ENCODE measurements around the gene CELF2.

CELF2 gene

DNA sequence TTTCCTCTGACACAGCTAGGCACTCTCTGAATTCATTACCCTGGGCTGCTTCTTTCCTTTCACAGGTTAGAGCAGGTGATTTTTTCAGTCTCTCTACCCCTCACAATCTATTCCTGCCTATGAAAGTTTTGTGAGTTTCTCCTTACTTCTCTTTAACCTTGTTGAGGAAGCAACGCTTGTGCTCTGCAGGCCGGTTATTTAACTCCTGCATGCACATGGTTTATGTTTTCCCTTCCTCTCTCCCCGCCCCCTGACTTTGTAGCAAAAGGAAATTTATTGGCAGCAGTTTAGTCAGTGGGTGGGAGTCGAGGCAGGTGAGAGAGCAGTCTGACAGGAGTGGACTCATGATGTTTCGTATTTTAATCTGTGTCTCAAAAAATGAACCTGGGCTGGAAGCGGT lies 91.9 kb downstream of the CELF2 start:
- no peak overlapping the region for H3K27ac ChIP-seq (ENCODE audit: low read length)

DNA sequence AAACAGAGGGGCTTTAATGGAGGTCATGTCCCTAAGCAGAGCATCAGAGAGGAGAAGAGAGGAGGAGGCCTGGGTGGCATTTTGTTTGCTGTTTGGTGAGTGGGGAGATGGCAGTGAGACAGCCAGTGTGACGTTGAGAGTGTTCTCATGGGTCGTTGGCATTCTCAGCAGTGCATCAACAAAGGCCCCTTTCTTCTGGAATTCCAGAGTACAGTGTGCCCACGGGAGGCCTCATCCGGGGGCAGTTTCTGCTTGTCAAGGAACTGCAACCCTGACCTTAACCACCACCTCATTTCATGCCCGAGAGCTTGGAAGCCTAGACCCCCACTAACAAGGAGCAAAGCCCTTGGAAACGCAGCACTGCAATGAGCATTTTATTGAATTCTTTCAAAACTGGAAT lies 92.9 kb downstream of the CELF2 start:
- Histone ChIP-seq H3K9ac (ENCODE audit: low read length) (no peak overlapping the region), H3K36me3 (ENCODE audit: control insufficient read depth, low read depth, low read length) (no peaks in the 10 kb centered on the region), H3K4me1 (ENCODE audit: control insufficient read depth, low read depth, low read length) (no peaks in the 10 kb centered on the region), H3K4me3 (ENCODE audit: low read length) (no peak overlapping the region), H3K27ac (ENCODE audit: low read length) (no peak overlapping the region), H3K9me3 (ENCODE audit: control insufficient read depth, low read depth, low read length) (no peaks in the 10 kb centered on the region), H3K27me3 (ENCODE audit: control insufficient read depth, insufficient read depth, low read length) (no peaks in the 10 kb centered on the region)

More for the DNA sequence above, 91.9 kb downstream of the CELF2 start:
- no peak overlapping the region for H3K4me3 ChIP-seq (ENCODE audit: low read length)
- H3K9ac ChIP-seq (ENCODE audit: low read length) = no peak overlapping the region
- no peaks in the 10 kb centered on the region for H3K4me1 ChIP-seq (ENCODE audit: control insufficient read depth, low read depth, low read length)
- no peaks in the 10 kb centered on the region for H3K9me3 ChIP-seq (ENCODE audit: control insufficient read depth, low read depth, low read length)
- no peaks in the 10 kb centered on the region for H3K27me3 ChIP-seq (ENCODE audit: control insufficient read depth, insufficient read depth, low read length)
- no peaks in the 10 kb centered on the region for H3K36me3 ChIP-seq (ENCODE audit: control insufficient read depth, low read depth, low read length)

DNA sequence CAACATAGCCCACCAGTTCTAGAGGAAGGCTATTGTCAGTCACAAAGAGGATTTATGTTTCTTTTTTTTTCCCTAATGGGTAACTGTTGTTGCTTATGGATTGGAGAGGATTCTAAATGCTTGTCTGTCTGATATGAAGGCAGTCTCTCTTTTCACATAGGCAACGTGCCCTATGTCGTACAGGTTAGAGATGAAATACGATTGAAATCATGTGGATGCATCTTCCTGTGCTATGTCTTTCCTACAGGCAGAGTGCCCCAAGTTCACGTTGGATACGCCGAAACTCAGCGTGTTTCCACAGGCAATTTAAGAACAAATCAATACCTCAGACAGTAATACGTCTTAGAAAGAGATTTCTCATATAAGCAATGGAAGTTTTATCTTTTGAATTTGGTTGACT lies 93.8 kb downstream of the CELF2 start:
- H3K9me3 ChIP-seq (ENCODE audit: control insufficient read depth, low read depth, low read length) = no peaks in the 10 kb centered on the region
- H3K27ac ChIP-seq (ENCODE audit: low read length) = no peak overlapping the region
- no peaks in the 10 kb centered on the region for H3K27me3 ChIP-seq (ENCODE audit: control insufficient read depth, insufficient read depth, low read length)
- no peaks in the 10 kb centered on the region for H3K36me3 ChIP-seq (ENCODE audit: control insufficient read depth, low read depth, low read length)
- no peak overlapping the region for H3K9ac ChIP-seq (ENCODE audit: low read length)
- no peak overlapping the region for H3K4me3 ChIP-seq (ENCODE audit: low read length)
- no peaks in the 10 kb centered on the region for H3K4me1 ChIP-seq (ENCODE audit: control insufficient read depth, low read depth, low read length)

DNA sequence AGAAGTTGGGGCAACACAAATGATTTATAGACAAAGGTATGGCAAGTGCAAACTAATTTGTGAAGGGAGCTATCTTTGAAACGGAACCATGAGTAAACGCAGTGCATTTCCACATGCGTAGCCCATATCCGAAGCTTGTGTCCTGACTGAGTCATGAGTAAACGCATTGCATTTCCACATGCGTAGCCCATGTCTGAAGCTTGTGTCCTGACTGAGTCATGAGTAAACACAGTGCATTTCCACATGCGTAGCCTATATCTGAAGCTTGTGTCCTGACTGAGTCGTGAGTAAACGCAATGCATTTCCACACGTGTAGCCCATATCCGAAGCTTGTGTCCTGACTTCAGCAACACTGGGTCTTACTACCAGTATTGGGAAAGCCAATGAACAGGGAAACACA lies 95.0 kb downstream of the CELF2 start:
- H3K9me3 ChIP-seq (ENCODE audit: control insufficient read depth, low read depth, low read length) = no peaks in the 10 kb centered on the region
- H3K27ac ChIP-seq (ENCODE audit: low read length) = no peak overlapping the region
- H3K4me1 ChIP-seq (ENCODE audit: control insufficient read depth, low read depth, low read length) = no peaks in the 10 kb centered on the region
- no peak overlapping the region for H3K9ac ChIP-seq (ENCODE audit: low read length)
- H3K36me3 ChIP-seq (ENCODE audit: control insufficient read depth, low read depth, low read length) = no peaks in the 10 kb centered on the region
- no peak overlapping the region for H3K4me3 ChIP-seq (ENCODE audit: low read length)
- H3K27me3 ChIP-seq (ENCODE audit: control insufficient read depth, insufficient read depth, low read length) = no peaks in the 10 kb centered on the region

DNA sequence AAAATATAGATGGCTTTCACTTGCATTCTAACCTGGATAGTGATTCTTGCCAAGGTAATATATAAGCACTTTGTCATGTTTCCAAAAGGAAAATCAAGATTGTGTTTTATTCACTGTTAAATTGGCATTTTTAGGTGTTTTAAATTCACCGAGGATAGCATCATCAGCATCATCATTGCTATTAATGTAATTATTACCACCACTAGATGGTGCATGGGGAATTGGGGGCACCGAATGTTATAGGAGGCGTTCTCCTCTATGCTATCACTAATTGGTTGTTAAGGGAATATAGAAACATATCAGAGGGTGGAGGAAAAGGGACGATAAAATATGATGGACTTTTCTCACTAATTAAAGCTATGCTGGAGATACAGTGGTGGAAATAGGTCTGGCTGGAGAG lies 95.5 kb downstream of the CELF2 start:
- Histone ChIP-seq H3K4me3 (ENCODE audit: low read length) (no peak overlapping the region), H3K27me3 (ENCODE audit: control insufficient read depth, insufficient read depth, low read length) (no peaks in the 10 kb centered on the region), H3K4me1 (ENCODE audit: control insufficient read depth, low read depth, low read length) (no peaks in the 10 kb centered on the region), H3K27ac (ENCODE audit: low read length) (no peak overlapping the region), H3K9me3 (ENCODE audit: control insufficient read depth, low read depth, low read length) (no peaks in the 10 kb centered on the region), H3K9ac (ENCODE audit: low read length) (no peak overlapping the region), H3K36me3 (ENCODE audit: control insufficient read depth, low read depth, low read length) (no peaks in the 10 kb centered on the region)

DNA sequence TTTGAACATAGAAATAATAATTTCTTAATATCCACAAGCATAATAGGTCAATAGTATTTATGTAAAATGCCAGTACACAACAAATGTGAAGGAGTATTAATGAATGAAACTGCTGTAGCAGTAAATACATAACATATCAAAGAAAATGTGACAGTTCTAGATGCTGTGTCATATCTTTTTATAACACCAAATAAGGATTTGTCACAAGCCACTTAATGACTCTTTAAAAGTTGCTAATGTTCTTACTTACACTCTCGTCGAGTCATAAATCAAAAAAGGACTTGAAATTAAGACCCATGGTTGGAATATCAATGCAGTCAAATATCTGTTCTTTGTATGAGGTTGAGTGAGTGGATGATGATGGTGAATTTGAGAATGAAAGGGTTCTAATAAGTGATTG lies 96.6 kb downstream of the CELF2 start:
- no peaks in the 10 kb centered on the region for H3K27me3 ChIP-seq (ENCODE audit: control insufficient read depth, insufficient read depth, low read length)

DNA sequence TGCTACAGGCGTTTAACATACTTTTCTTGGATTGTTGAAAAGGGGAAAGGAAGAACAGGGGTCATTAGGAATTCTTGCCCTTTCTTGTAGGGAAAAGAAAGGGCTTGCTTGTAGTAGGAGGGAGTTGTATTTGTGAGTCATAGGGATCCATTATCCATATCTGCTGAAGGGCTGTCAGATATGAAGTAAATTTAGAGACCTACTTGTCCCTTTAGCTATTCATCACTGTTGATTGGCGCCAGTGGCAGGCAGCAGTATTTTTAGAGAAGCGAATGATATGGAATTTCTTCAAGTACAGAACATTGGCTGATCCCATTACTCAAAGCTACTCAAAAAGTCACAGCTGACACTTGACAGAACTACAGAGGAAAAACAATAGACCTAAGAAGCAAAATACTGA lies 97.7 kb downstream of the CELF2 start:
- H3K27me3 ChIP-seq (ENCODE audit: control insufficient read depth, insufficient read depth, low read length) = no peaks in the 10 kb centered on the region
- no peaks in the 10 kb centered on the region for H3K9me3 ChIP-seq (ENCODE audit: control insufficient read depth, low read depth, low read length)
- H3K36me3 ChIP-seq (ENCODE audit: control insufficient read depth, low read depth, low read length) = no peaks in the 10 kb centered on the region
- H3K27ac ChIP-seq (ENCODE audit: low read length) = no peak overlapping the region
- no peak overlapping the region for H3K9ac ChIP-seq (ENCODE audit: low read length)
- H3K4me3 ChIP-seq (ENCODE audit: low read length) = no peak overlapping the region
- H3K4me1 ChIP-seq (ENCODE audit: control insufficient read depth, low read depth, low read length) = no peaks in the 10 kb centered on the region

More for the DNA sequence above, 96.6 kb downstream of the CELF2 start:
- no peak overlapping the region for H3K27ac ChIP-seq (ENCODE audit: low read length)
- no peaks in the 10 kb centered on the region for H3K9me3 ChIP-seq (ENCODE audit: control insufficient read depth, low read depth, low read length)
- H3K36me3 ChIP-seq (ENCODE audit: control insufficient read depth, low read depth, low read length) = no peaks in the 10 kb centered on the region
- H3K9ac ChIP-seq (ENCODE audit: low read length) = no peak overlapping the region
- no peaks in the 10 kb centered on the region for H3K4me1 ChIP-seq (ENCODE audit: control insufficient read depth, low read depth, low read length)
- no peak overlapping the region for H3K4me3 ChIP-seq (ENCODE audit: low read length)

DNA sequence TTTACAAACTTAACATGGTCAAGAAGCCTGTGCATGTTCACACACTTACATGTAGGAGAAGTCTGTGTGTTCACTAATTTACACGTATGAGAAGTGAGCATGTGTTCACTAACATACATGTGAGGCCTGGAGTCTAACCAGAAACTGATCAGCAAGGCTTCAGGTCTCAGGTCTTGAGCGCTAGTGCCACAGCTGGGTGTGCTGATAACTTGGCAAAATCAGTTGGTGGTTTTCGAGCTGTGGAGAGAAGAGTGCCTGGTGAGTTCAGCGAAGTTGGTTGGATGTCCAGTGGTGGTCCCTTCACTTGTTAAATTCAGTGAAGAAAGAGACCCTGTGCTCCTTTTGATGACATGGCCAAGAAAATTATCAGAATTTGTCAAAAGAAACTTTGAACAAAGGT lies 98.7 kb downstream of the CELF2 start:
- no peaks in the 10 kb centered on the region for H3K36me3 ChIP-seq (ENCODE audit: control insufficient read depth, low read depth, low read length)
- H3K27ac ChIP-seq (ENCODE audit: low read length) = no peak overlapping the region
- no peaks in the 10 kb centered on the region for H3K4me1 ChIP-seq (ENCODE audit: control insufficient read depth, low read depth, low read length)
- no peaks in the 10 kb centered on the region for H3K9me3 ChIP-seq (ENCODE audit: control insufficient read depth, low read depth, low read length)
- H3K9ac ChIP-seq (ENCODE audit: low read length) = no peak overlapping the region
- no peaks in the 10 kb centered on the region for H3K27me3 ChIP-seq (ENCODE audit: control insufficient read depth, insufficient read depth, low read length)
- H3K4me3 ChIP-seq (ENCODE audit: low read length) = no peak overlapping the region

DNA sequence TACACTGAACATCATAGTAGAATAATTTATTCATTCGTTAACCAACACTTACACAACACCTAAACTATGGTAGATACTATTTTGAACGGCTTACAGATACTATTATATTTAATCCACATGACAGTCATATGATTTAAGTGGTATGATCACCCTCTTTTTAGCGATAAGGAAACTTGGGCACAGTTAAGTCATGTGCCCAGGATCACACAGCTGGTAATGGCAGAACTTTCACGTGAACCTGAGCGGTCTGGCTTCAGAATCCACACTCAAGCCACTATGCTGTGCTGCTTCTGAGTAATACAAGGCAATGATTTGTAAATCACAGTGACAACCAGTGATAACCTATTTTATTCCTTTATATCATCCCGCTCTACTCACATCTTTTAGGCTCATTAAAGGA lies 99.1 kb downstream of the CELF2 start:
- H3K4me1 ChIP-seq (ENCODE audit: control insufficient read depth, low read depth, low read length) = no peaks in the 10 kb centered on the region
- H3K36me3 ChIP-seq (ENCODE audit: control insufficient read depth, low read depth, low read length) = no peaks in the 10 kb centered on the region
- no peak overlapping the region for H3K9ac ChIP-seq (ENCODE audit: low read length)
- no peak overlapping the region for H3K4me3 ChIP-seq (ENCODE audit: low read length)
- no peak overlapping the region for H3K27ac ChIP-seq (ENCODE audit: low read length)
- no peaks in the 10 kb centered on the region for H3K9me3 ChIP-seq (ENCODE audit: control insufficient read depth, low read depth, low read length)
- H3K27me3 ChIP-seq (ENCODE audit: control insufficient read depth, insufficient read depth, low read length) = no peaks in the 10 kb centered on the region

DNA sequence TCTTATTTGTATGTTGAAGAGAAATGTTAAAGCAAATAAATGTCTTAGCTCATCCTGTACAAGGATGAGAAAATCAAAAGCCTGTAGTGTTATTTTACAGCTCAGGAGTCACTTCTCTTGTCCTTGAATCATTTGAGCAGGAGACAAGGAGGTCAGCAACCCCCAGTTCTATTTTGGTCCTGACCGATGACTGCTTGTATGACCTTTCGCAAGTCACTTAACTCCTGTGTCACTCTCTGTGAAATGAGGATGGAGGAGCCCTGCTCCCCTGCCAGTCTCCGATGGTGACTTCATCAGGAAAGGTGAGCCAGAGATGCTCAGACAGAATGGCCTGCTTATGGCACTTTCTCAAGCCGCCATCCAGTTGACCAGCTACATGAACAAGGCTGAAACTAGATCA lies 101.0 kb downstream of the CELF2 start:
- Histone ChIP-seq H3K4me1 (ENCODE audit: control insufficient read depth, low read depth, low read length) (no peaks in the 10 kb centered on the region), H3K4me3 (ENCODE audit: low read length) (no peak overlapping the region), H3K9me3 (ENCODE audit: control insufficient read depth, low read depth, low read length) (no peaks in the 10 kb centered on the region), H3K9ac (ENCODE audit: low read length) (no peak overlapping the region), H3K27me3 (ENCODE audit: control insufficient read depth, insufficient read depth, low read length) (no peaks in the 10 kb centered on the region), H3K36me3 (ENCODE audit: control insufficient read depth, low read depth, low read length) (no peaks in the 10 kb centered on the region), H3K27ac (ENCODE audit: low read length) (no peak overlapping the region)

DNA sequence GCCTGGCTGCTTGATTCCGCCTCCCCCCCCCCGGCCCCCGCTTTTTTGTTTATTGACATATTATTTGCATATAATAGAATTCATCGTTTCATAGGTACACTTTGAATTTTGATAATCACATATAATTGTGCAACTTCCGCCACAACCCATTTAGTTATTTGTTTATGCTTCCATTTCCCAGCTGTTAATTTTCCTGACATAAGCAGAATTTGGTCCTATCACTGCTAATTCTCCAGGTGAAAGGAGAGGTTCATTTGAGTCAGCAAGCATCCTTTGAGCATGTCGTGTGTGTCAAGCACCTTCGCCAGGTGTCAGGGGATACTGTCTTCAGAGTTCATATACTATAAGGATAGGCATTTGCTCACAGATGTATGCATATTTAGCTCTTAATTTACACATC lies 102.2 kb downstream of the CELF2 start:
- Histone ChIP-seq H3K27me3 (ENCODE audit: control insufficient read depth, insufficient read depth, low read length) (no peaks in the 10 kb centered on the region), H3K9me3 (ENCODE audit: control insufficient read depth, low read depth, low read length) (no peaks in the 10 kb centered on the region), H3K4me1 (ENCODE audit: control insufficient read depth, low read depth, low read length) (no peaks in the 10 kb centered on the region), H3K4me3 (ENCODE audit: low read length) (no peak overlapping the region), H3K27ac (ENCODE audit: low read length) (no peak overlapping the region), H3K9ac (ENCODE audit: low read length) (no peak overlapping the region), H3K36me3 (ENCODE audit: control insufficient read depth, low read depth, low read length) (no peaks in the 10 kb centered on the region)

DNA sequence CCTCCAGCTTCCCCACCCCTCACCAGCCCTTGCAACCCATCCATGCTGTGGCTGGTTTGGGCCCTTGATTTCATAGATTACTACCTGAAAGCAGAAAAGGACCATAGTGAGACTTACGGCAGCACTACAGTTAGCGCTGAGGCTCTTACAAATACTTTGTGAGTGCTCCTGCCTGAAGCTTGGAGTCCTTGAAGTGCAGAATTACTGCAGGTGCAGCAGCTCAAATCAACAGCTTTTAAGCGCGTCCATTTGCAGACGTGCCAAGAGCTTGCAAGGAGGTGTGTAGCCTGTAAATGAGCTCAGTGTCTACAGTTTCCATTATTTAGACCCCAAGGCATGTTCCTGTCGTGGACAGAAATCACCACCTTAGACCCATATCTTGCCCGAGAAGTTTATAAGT lies 103.0 kb downstream of the CELF2 start:
- Histone ChIP-seq H3K27ac (ENCODE audit: low read length) (no peak overlapping the region), H3K4me1 (ENCODE audit: control insufficient read depth, low read depth, low read length) (peaks cover 9% of the 10 kb centered on the region), H3K9ac (ENCODE audit: low read length) (no peak overlapping the region), H3K36me3 (ENCODE audit: control insufficient read depth, low read depth, low read length) (no peaks in the 10 kb centered on the region), H3K27me3 (ENCODE audit: control insufficient read depth, insufficient read depth, low read length) (no peaks in the 10 kb centered on the region), H3K4me3 (ENCODE audit: low read length) (no peak overlapping the region), H3K9me3 (ENCODE audit: control insufficient read depth, low read depth, low read length) (no peaks in the 10 kb centered on the region)
